HG02759 (cell line): ENCODE data around the gene STEAP3.

Experiments used
- ATAC-seq: cut with Tn5 transposase; IDR thresholded peaks from one replicate; pipeline ENCODE4 v1.9.1; 2021; ENCODE audit warnings: mild to moderate bottlenecking, moderate library complexity; ENCODE audit not compliant: unreplicated experiment

STEAP3 gene

DNA sequence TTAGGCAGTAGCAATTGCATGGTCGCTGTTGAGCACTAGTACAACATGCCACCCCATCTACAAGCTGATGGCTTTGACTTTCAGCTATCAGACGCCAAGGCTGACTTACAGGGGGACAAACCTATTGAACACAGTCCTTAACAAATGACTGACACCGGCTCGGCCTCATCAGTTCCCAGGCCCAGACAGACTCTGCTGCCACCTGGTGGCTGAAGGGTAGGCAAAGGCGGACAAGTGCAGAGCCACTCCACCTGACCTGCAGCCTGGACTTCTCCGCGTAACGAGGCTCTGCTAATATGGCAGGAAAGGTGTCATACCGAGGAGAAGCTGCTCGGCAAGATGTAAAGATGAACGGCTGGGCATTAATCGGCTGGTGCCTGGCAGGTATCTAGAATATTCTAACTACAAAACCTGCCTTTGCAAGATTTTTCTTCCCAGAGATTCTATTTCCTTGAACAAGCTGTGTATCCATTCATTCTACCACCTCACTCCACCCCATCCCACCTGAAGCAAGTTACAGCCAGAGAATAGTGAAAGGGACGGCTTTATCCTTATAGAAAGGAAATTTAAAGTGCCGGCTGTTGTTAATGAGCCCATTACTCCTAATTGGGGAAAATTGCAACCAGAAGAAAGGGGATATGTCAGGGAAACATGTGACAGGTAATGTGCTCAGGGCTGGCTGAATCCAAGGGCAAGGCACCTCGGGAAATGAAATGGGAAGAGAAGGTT, 67.4 kb downstream of the STEAP3 start:
- peak; percentile 81 for ATAC-seq

DNA sequence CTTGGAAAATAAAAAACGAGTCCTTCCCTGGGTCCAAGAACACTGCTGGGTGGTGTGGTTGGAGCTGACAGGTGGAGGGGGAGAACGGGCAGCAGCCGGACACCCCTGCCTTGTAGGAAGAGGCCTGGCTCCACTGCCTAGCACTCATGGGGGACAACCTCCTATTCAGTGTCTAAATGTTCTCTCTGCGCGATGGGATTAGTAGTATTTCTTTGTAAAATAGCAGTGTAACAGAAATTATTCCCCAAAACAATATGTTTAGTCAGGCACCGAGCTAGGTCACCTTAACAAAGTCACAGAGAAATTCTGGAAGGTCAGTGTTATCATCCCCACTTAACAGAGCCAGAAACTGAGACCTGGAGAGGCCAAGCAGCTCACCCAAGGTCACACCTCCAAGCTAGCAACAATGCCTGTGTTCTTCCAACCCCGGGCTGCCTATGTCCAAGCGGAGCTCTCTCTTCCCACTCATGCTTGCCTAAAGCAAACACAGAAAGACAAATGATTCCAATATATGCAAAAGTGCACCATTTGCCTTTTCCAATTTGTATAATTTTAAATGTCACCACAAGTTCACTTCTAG, 68.0 kb downstream of the STEAP3 start:
- ATAC-seq = no peak

DNA sequence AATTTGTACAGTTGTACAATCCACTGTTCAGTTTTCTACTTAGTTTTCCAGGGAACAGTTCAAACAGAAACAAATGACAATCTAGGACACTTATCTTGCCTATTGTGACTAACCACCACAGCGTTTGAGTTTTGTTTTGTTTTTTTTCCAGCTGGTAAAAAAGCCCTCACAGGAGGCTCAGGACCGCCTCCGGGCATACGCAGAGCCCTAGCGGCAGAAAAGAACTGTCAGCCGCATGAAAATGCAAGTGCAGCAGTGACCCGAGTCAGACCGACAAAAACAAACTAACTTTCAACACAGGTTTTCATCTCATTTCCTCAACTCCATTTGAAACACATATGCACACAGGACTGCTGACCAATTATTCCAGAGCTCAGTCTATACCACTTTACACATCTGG, 68.6 kb downstream of the STEAP3 start:
- ATAC-seq = peak; percentile 54

DNA sequence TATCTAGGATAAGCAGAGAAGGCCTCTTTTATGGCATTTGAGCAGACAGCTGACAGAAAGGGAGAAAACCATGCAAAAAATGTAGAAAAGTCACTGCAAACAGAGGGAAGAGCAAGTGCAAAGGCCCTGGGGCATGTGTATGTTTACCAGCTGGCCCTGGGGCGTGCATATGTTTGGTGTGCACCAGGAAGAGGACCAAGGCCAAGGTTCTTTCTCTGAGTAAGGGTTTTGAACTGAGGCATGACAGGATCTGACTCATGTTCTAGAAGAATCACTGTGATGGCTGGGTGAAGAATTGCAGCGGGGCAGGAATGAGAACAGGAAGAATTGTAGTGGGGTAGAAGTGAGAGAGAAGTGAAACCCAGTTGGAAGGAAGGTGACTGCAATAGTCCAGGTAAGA, 69.6 kb downstream of the STEAP3 start:
- no peak for ATAC-seq

DNA sequence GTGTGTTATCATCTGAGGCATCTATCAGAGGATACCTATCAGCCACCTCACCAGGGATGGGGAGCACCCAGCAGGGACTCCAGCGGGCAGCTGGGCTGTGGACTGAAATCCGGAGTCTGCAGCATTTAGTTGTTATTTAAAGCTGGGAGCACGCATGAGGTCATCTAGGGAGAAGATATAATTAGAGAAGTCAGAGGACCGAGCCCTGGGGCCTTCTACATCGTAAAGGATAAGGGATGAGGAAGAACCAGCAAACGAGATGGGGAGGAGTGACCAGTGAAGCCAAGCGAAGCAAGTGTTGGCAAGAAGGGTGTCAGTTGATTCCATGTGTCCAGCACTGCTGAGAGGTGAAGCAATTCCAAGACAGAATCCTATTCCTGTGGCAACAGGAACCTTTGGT, 70.3 kb downstream of the STEAP3 start:
- ATAC-seq = no peak

DNA sequence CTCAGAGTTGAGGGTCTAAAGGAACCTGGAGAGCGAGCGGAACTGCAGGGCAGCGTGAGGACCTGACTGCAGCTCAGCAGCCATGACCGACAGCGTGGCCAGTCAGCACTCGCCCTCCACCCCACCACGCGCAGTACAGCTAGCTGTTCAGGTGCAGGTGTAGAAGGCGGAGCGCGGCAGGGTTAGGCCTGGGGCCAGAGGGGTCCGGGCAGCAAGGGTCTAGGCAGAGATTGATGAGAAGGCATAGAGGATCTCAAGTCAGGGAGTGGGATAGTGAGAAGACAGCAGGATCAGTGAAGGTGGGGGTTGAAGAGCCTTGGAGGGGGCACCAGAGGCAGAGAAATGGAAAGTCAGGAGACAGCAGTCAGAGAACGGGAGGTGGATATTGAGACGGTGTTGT, 71.0 kb downstream of the STEAP3 start:
- ATAC-seq = no peak

DNA sequence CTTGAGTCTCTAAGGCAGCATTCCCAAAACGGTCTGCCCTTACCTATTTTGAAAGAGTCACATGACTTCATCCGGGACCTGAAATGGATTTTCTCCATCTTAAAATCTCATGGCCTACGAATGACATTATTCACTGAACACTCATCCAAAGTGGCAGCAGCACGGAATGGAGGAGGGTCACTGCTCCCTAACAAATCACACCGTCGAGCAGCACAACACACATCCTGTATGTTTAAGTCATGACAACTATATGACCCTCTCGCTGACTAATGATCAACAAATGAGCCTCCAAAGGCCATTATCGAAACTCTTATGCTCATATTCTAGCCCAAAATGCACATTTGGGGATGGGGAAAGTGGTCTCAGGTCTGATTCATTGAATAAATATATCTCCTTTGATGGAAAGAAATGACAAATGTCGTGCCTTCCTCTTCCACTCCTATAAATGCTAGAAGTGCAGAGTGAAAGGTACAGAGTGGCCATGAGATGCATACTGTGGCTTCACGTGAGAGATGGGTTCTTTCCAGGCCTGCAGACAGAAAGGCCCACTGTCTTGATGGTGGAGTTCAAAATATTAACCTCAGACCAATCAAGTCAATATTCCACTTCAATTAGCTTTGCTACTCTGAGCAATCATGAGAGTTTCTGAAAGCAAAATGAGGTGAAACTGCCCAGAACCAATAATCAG, 72.2 kb downstream of the STEAP3 start:
- no peak for ATAC-seq

DNA sequence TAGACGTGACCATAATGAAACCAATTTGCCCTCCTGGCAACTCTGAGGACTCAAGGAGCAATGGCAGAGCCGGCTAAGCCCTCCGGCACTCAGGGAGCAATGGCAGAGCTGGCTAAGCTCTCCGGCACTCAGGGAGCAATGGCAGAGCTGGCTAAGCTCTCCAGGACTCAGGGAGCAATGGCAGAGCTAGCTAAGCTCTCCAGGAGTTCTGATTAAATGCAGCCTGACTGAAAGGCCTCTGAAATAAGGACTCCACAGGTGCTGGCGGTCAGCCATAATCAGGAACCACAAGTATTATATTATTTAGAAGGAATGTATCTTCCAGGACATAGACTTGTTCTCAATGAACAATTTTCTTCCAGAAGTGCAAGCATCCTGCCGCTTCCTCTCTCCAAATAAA, 77.8 kb downstream of the STEAP3 start:
- ATAC-seq = no peak

DNA sequence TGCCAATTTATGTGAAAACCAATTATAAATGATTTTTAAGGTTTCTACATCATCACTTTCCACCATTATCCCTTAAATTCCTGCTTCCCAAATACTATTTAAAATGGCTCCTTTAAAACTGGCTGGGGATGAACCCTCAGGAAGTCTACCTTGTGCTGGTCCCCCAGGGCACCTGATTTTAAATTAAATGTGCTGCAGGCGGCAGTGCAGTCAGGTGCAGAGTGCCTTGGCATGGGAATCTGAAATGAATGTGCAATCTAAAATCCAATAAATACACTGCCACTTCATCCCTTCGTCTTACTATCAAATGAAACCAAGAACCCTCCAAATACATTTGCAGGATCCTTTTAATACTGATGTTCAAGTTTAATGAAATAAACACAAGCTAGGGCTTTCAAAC, 81.2 kb downstream of the STEAP3 start:
- ATAC-seq = no peak

DNA sequence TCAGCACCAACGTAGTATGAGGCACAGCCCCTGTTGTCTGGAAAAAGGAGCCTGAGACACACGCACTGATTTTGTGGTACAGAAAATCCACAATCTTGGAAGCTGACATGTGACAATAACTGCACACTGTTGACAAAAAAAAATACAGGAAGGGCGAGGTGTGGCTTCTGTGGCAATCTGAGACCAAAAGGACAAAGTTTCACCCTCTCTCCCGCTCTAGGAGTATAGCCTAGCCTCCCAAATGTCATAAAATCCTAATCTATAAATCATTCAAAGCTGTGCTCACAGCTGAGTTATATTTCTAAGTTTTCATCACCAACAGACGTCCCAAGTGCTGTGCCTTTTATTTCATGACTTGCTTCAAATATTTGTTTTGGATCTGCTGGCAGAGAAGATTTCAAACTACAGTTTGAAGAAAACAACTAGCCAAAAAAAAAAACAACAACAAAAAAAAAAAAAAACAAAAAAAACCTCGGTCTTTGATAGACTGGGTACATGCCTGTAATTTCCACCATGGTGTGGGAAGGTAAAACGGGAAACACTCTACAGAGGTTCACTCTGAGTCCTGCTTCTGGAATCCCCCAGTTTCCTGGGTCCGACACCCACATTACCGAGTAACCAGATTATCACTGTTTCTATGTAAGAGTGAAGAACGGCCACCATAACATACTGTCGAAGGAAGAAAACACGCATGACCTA, 82.0 kb downstream of the STEAP3 start:
- ATAC-seq = no peak

DNA sequence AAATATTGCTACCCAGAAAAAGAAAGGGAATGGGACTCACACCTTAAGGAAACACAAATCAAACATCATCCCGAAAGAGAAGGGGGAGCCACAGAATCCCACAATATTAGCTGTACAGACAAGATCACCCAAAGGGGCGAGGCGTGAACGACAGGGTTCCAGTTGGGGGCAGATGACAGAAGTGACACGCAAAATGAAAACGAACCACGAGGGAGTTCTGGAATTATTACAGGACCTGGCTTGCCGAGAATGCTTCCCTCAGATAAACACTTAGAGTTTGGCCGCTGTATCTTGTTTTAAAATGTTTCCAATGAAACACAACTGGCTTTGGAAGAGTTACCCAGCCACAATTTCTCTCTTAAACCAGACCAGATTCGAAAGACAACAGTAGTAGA, 82.6 kb downstream of the STEAP3 start:
- no peak for ATAC-seq

DNA sequence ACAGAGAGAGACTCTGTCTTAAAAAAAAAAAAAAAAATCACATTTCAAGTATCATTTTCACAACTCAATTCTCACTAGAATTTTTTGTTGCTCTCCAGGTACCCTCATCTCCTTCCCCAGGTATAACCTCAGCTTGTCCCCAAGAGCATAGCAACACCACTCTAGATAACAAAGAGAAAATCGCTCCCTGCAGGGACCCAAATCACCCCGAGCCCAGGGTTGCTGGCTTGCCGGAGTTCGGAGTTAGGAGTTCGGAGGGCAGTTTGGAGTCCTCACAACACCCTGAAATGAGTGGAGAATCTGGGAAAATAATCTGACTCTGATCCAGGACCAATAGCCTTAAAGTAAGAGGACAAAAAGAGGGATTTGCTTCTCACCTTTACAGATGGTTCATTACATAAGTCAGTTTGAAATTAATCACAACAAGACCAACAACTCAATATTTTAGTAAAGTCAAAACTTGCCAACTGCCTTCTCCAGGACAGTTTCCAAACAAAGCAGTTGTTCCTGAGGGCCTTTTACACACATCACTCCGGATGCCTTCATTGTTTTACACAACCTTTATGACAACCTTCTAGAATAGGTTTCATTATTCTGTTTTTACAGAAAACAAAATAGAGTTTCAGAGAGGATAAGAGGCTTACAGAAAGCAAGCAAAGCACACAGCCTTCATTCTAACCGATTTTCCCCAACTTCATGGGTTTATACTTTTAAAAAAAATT, 83.9 kb downstream of the STEAP3 start:
- ATAC-seq = no peak

DNA sequence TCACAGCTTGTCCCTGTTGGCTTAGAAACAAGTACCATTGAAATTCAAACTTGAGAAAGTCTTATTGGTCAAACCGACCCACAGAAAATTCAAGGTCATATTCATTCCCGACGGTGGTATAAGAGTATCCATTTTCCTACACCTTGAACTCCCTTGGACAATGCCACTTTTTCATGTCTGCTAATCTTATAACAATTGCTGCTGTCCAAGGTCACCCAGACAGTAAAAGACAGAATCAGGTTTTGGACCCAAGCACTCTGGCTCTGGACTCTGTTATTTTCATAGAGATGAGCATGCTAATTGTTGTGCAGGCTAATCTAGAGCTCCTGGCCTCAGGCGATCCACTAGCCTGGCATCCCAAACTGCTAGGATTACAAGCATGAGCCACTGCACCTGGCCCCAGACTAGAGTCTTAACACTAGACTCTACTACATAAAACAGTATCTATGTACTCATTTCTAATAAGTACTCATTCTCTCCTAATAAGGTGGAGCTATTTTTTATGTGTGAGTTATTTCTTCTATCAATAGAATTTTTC, 85.2 kb downstream of the STEAP3 start:
- ATAC-seq = no peak

DNA sequence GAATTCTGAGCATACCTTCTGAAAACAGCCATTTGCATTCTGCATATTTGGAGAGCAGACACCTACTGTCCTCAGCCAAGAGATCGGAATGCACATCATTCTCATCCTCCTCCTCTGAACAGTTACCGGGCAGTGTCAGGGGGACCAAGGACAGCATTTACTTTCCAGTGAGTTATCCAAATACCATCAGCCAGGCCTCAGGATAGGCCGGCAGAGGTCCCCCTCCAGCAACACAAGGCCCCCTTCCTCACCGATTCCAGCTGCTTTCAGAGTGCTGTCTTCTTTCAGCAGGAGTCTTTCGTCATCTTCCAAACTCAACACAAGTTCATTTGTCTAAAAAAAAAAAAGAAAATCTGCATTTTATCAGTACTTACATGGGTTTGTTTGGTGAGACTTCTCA, 87.7 kb downstream of the STEAP3 start:
- no peak for ATAC-seq

DNA sequence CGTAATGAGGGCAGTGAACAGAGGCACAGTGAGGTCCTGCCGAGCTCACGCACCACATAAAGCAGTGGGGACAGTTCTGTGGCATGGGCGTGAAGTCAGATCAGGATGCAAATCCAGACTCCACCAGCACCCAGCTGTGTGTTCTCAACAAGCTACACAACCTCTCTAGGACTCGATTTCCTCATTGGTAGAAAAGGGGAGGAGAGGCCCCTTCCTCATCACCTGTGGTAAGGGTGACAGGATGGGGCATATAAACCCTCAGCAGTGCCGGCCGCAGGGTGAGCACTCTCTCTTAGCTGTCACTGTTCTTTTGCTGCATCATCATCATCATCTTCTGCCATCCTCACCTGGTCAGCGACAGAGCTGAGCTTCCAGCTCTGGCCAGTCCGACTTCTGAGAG, 88.2 kb downstream of the STEAP3 start:
- no peak for ATAC-seq
